ENCODE results near the gene ITPKC. TPM values are rescaled to one million over a fixed set of nuclear protein-coding genes. Genes with fewer than 3 reads are reported as not detected.
A peak's percentile ranks its signal among the peaks of the same experiment; 100 is the strongest.

The ITPKC gene
- total RNA-seq, 2 experiments from 2014 or later = 4.7 to 5.3 TPM

GRCh38 chr19:40705362-40705651, 11.6 kb upstream of the ITPKC start:
- no peaks in the 10 kb centered on the region for H3K4me1 Mint-ChIP-seq (ENCODE audit: low read depth)
- H3K36me3 Mint-ChIP-seq (ENCODE audit: low read depth) = peaks cover 31% of the 10 kb centered on the region
- H3K27me3 Mint-ChIP-seq (ENCODE audit: low read depth) = no peaks in the 10 kb centered on the region
- DNase-seq (no peak), ATAC-seq (no peak)
- CTCF ChIA-PET = no interaction called here
- no peak overlapping the region for H3K27ac Mint-ChIP-seq
- POLR2A ChIA-PET = no interaction called here
- no peaks in the 10 kb centered on the region for H3K9me3 Mint-ChIP-seq (ENCODE audit: insufficient read depth)
- H3K4me3 Mint-ChIP-seq = no peak overlapping the region

GRCh38 chr19:40705950-40706619, 10.8 kb upstream of the ITPKC start:
- Mint-ChIP-seq H3K27ac (no peak overlapping the region), H3K9me3 (ENCODE audit: insufficient read depth) (no peaks in the 10 kb centered on the region), H3K4me1 (ENCODE audit: low read depth) (no peaks in the 10 kb centered on the region), H3K27me3 (ENCODE audit: low read depth) (no peaks in the 10 kb centered on the region), H3K36me3 (ENCODE audit: low read depth) (peaks cover 28% of the 10 kb centered on the region), H3K4me3 (no peak overlapping the region)
- ATAC-seq (no peak), DNase-seq (no peak)
- POLR2A ChIA-PET = no interaction called here
- CTCF ChIA-PET = no interaction called here

DNA sequence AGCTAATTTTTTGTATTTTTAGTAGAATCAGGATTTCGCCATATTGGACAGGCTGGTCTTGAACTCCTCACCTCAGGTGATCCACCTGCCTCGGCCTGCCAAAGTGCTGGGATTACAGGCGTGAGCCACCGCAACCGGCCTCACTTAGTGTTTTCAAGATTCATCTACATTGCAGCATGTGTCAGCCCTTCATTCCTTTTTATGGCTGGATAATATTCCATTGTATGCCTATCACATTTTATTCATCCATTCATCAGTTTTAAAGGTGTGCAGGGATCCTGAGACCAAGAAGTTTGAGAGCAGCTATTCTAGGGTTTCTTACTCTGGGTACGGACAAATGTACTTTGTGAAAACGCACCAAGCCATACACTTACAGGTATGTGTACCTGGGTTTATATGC, 9.3 kb upstream of the ITPKC start:
- Mint-ChIP-seq H3K27ac (no peak overlapping the region), H3K27me3 (ENCODE audit: low read depth) (no peaks in the 10 kb centered on the region), H3K9me3 (ENCODE audit: insufficient read depth) (no peaks in the 10 kb centered on the region), H3K4me1 (ENCODE audit: low read depth) (peaks cover 6% of the 10 kb centered on the region), H3K4me3 (no peak overlapping the region), H3K36me3 (ENCODE audit: low read depth) (peaks cover 33% of the 10 kb centered on the region)
- ChIA-PET POLR2A (no interaction called here), CTCF (no interaction called here)
- DNase-seq = no peak
- no peak for ATAC-seq

DNA sequence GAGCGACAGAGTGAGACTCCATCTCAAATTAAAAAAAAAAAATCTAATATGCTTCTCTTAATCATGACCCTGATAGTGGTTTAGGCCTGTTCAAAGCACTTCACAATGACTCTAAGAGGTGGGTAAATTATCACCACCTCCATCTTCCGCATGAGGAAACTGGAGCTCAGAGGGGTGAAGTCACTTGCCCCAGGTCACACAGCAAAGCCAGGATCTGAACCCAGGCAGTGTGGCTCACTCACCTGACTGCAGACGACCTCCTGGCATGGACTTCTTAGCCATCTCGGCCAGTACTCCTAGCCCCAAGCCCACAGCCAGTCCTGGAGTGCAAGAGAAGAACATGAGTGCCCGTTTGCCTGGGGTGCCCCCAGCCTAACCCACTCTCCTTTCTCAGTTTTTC, 7.1 kb upstream of the ITPKC start:
- CTCF ChIA-PET = no interaction called here
- H3K9me3 Mint-ChIP-seq (ENCODE audit: insufficient read depth) = no peaks in the 10 kb centered on the region
- no peak overlapping the region for H3K4me3 Mint-ChIP-seq
- no peaks in the 10 kb centered on the region for H3K27me3 Mint-ChIP-seq (ENCODE audit: low read depth)
- no peak overlapping the region for H3K27ac Mint-ChIP-seq
- POLR2A ChIA-PET = no interaction called here
- H3K36me3 Mint-ChIP-seq (ENCODE audit: low read depth) = peaks cover 31% of the 10 kb centered on the region
- ATAC-seq (no peak), DNase-seq (no peak)
- H3K4me1 Mint-ChIP-seq (ENCODE audit: low read depth) = peaks cover 18% of the 10 kb centered on the region

DNA sequence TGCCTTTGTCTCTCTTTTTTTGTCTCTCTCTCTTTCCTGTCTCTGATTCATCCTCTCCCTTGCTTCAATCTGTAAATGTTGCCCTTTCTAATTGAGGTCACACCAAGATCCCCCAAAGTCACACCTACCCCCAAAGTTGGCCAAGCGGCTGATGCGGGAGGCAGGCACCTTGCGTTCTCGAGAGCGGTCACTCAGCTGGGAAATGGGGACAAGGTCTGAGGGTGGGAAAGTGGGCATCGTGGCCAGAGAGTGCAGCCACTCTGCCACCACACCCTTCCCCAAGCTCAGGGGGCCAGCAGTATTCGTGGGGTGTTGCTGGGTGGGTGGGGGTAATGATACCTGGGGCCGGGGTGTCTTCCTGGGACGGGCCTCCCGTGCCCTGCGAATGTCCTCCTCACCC, 3.0 kb upstream of the ITPKC start:
- ATAC-seq (no peak), DNase-seq (no peak)
- CTCF ChIA-PET = no interaction called here
- Mint-ChIP-seq H3K4me3 (peak overlapping the region; percentile 94), H3K4me1 (ENCODE audit: low read depth) (peaks cover 47% of the 10 kb centered on the region), H3K27me3 (ENCODE audit: low read depth) (no peaks in the 10 kb centered on the region), H3K9me3 (ENCODE audit: insufficient read depth) (no peaks in the 10 kb centered on the region), H3K27ac (no peak overlapping the region), H3K36me3 (ENCODE audit: low read depth) (peaks cover 21% of the 10 kb centered on the region)
- POLR2A ChIA-PET = interaction anchor here (0.5 to 0.8 kb wide), 2 partner anchors 36 to 63 kb away, joined by 3 to 4 read pairs; partner anchors contain the start of gene ACTMAP

GRCh38 chr19:40714441-40715299, 2.2 kb upstream of the ITPKC start:
- POLR2A ChIA-PET = interaction anchor here (0.5 to 0.8 kb wide), 2 partner anchors 36 to 62 kb away, joined by 3 to 4 read pairs; partner anchors contain the start of gene ACTMAP
- CTCF ChIA-PET = no interaction called here
- peak overlapping the region; percentile 94 for H3K4me3 Mint-ChIP-seq
- H3K27ac Mint-ChIP-seq = peak overlapping the region; percentile 98
- H3K4me1 Mint-ChIP-seq (ENCODE audit: low read depth) = peaks cover 52% of the 10 kb centered on the region
- H3K36me3 Mint-ChIP-seq (ENCODE audit: low read depth) = peaks cover 16% of the 10 kb centered on the region
- H3K9me3 Mint-ChIP-seq (ENCODE audit: insufficient read depth) = no peaks in the 10 kb centered on the region
- peak; percentile 96 for DNase-seq
- no peaks in the 10 kb centered on the region for H3K27me3 Mint-ChIP-seq (ENCODE audit: low read depth)
- ATAC-seq = peak; percentile 81

GRCh38 chr19:40716031-40716481, 856 bp upstream of the ITPKC start:
- H3K27ac Mint-ChIP-seq = peak overlapping the region; percentile 98
- peak; percentile 56 for DNase-seq
- H3K36me3 Mint-ChIP-seq (ENCODE audit: low read depth) = peaks cover 18% of the 10 kb centered on the region
- H3K4me3 Mint-ChIP-seq = peak overlapping the region; percentile 94
- H3K9me3 Mint-ChIP-seq (ENCODE audit: insufficient read depth) = no peaks in the 10 kb centered on the region
- H3K27me3 Mint-ChIP-seq (ENCODE audit: low read depth) = no peaks in the 10 kb centered on the region
- CTCF ChIA-PET = interaction anchor here (0.7 to 1.8 kb wide), 6 partner anchors 34 to 114 kb away, joined by 3 to 7 read pairs (median 4); partner anchors contain the start of genes ACTMAP and SNRPA
- peaks cover 61% of the 10 kb centered on the region for H3K4me1 Mint-ChIP-seq (ENCODE audit: low read depth)
- ATAC-seq = peak; percentile 3
- POLR2A ChIA-PET = interaction anchor here (0.6 to 1.7 kb wide), 5 partner anchors 18 to 106 kb away, joined by 3 to 11 read pairs (median 3); partner anchors contain the start of genes ACTMAP and RAB4B

DNA sequence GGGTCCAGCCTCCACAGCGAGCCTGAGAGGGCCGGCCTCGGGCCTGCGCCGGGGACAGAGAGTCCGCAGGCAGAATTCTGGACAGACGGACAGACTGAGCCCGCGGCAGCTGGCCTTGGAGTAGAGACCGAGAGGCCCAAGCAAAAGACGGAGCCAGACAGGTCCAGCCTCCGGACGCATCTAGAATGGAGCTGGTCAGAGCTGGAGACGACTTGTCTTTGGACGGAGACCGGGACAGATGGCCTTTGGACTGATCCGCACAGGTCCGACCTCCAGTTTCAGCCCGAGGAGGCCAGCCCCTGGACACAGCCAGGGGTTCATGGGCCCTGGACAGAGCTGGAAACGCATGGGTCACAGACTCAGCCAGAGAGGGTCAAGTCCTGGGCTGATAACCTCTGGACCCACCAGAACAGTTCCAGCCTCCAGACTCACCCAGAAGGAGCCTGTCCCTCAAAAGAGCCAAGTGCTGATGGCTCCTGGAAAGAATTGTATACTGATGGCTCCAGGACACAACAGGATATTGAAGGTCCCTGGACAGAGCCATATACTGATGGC, 490 bp downstream of the ITPKC start:
- Mint-ChIP-seq H3K4me1 (ENCODE audit: low read depth) (peaks cover 57% of the 10 kb centered on the region), H3K27me3 (ENCODE audit: low read depth) (no peaks in the 10 kb centered on the region), H3K27ac (peak overlapping the region; percentile 88), H3K36me3 (ENCODE audit: low read depth) (peaks cover 11% of the 10 kb centered on the region), H3K9me3 (ENCODE audit: insufficient read depth) (no peaks in the 10 kb centered on the region), H3K4me3 (peak overlapping the region; percentile 79)
- ATAC-seq (no peak), DNase-seq (no peak)
- CTCF ChIA-PET = interaction anchor here (1.0 to 1.8 kb wide), 5 partner anchors 33 to 102 kb away, joined by 3 to 7 read pairs (median 5); partner anchors contain the start of genes ACTMAP and SNRPA
- POLR2A ChIA-PET = interaction anchor here (0.6 to 1.7 kb wide), 10 partner anchors 8 to 88 kb away, joined by 3 to 11 read pairs (median 3); partner anchors contain the start of gene ACTMAP

GRCh38 chr19:40717880-40718773, 1.2 kb downstream of the ITPKC start:
- CTCF ChIA-PET = interaction anchor here (1.8 kb wide), 1 partner anchor 55 kb away, joined by 5 read pairs; no protein-coding TSS in a partner anchor
- POLR2A ChIA-PET = interaction anchor here (0.7 to 0.9 kb wide), 2 partner anchors 34 to 59 kb away, joined by 3 read pairs; no protein-coding TSS in a partner anchor
- Mint-ChIP-seq H3K27me3 (ENCODE audit: low read depth) (no peaks in the 10 kb centered on the region), H3K4me3 (peak overlapping the region; percentile 79), H3K9me3 (ENCODE audit: insufficient read depth) (no peaks in the 10 kb centered on the region), H3K4me1 (ENCODE audit: low read depth) (peaks cover 54% of the 10 kb centered on the region), H3K27ac (peak overlapping the region; percentile 88), H3K36me3 (ENCODE audit: low read depth) (peaks cover 7% of the 10 kb centered on the region)
- ATAC-seq (no peak), DNase-seq (no peak)

DNA sequence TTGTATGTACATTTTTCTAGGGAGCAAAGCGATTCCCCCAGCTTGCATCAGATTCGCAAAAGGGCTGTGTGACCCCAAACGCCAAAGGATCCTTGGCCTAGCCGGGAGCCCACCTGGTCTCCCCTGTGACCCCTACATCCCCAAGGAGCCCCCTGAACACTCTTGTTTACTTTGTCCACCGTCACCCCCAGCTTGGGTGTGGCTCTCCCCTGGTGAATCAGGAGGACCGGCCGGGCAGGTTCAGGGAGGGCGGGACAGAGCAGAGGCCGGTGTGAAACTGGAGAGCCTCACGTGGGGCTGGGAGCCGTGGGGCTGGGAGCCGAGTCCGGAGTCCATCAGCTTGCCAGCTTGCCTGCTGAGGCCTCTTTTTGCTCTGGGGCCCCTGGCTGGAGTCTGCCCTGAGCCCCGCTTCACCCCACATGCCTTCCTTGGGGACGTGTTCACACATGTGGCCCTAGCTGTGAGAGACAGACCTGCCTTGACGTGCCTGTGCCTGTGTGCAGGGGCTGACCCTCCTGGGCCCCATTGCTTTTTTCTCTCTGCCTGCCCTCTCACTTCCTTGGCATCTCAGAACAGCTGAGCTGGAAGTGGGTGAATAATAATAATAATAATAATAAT, 2.0 kb downstream of the ITPKC start:
- CTCF ChIA-PET = interaction anchor here (0.9 kb wide), 1 partner anchor 8 kb away, joined by 3 read pairs; no protein-coding TSS in a partner anchor
- Mint-ChIP-seq H3K27me3 (ENCODE audit: low read depth) (no peaks in the 10 kb centered on the region), H3K27ac (no peak overlapping the region), H3K9me3 (ENCODE audit: insufficient read depth) (no peaks in the 10 kb centered on the region), H3K4me3 (peak overlapping the region; percentile 79), H3K4me1 (ENCODE audit: low read depth) (peaks cover 52% of the 10 kb centered on the region), H3K36me3 (ENCODE audit: low read depth) (peaks cover 12% of the 10 kb centered on the region)
- POLR2A ChIA-PET = no interaction called here
- no peak for ATAC-seq
- no peak for DNase-seq

Data from activated CD8-positive, alpha-beta T cell treated with anti-CD3 and anti-CD28 coated beads, Interleukin-2, amount 10 ng/mL, durations not matched to agents 7 days and 5 days (primary cell).